HG03095 (cell line): ENCODE measurements around the gene CDH23.

Source experiments
- ATAC-seq: cut with Tn5 transposase; IDR thresholded peaks from one replicate; pipeline ENCODE4 v1.9.1; 2021; ENCODE audit warnings: moderate library complexity; ENCODE audit not compliant: unreplicated experiment

Gene CDH23

GRCh38 chr10:71671994-71672946, 275.6 kb downstream of the CDH23 start:
- no peak for ATAC-seq

DNA sequence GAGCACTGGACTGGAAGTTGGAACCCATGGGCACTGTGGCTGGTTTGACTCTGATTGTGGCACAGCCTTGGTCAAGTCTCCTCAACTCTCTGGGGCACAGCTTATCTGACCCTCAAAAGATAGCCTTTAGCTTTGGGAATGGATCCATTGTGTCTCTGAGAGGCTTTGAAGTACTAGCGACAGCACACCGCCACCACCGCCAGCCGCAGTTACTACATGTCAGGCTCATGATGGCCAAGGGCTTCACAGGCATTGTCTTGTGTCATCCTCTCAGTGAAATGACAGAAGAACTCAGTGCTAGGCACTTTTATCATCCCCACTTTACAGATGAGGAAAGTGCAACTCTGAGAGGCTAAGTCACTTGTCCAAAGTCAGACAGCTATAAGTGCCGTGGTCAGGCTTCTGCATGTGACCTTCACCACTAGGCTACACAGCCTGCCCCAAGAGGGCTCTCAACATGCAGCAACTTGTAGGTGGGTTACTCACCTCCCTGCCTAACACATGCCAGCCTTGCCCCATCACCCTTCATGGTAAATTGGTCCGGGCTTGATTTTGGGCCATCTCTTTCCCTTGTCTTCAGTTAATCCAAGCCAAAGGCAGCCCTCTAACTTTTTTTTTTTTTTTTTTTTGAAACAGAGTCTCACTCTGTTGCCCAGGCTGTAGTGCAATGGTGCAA, 278.7 kb downstream of the CDH23 start:
- ATAC-seq: no peak

- no peak for ATAC-seq
Observed at GRCh38 chr10:71677261-71677660, 280.5 kb downstream of the CDH23 start.

GRCh38 chr10:71678057-71678805, 281.5 kb downstream of the CDH23 start:
- no peak for ATAC-seq

- ATAC-seq: no peak
Observed at GRCh38 chr10:71679425-71679824, 282.7 kb downstream of the CDH23 start.

GRCh38 chr10:71681977-71682376, 285.3 kb downstream of the CDH23 start:
- ATAC-seq: no peak

DNA sequence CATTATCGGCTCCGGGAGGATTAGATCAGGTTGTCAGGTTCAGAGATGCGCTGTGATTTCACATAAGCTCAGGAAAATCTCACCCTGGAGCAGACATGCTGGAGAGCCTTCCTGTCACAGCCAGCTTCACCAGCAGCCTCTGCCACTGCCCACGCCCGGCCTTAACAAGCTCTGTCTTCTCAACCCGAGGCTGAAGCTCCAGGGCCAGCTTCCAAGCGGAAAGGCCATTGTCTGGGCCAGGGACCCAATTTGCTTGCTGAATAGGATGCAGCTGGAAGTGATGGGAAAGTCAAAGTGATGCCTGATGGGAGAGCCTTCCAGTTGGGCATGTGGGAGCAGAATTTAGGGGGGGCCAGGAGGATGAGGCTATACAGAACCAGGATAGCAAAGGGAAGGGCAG, 286.6 kb downstream of the CDH23 start:
- ATAC-seq: no peak

GRCh38 chr10:71684356-71685173, 287.8 kb downstream of the CDH23 start:
- ATAC-seq: no peak

DNA sequence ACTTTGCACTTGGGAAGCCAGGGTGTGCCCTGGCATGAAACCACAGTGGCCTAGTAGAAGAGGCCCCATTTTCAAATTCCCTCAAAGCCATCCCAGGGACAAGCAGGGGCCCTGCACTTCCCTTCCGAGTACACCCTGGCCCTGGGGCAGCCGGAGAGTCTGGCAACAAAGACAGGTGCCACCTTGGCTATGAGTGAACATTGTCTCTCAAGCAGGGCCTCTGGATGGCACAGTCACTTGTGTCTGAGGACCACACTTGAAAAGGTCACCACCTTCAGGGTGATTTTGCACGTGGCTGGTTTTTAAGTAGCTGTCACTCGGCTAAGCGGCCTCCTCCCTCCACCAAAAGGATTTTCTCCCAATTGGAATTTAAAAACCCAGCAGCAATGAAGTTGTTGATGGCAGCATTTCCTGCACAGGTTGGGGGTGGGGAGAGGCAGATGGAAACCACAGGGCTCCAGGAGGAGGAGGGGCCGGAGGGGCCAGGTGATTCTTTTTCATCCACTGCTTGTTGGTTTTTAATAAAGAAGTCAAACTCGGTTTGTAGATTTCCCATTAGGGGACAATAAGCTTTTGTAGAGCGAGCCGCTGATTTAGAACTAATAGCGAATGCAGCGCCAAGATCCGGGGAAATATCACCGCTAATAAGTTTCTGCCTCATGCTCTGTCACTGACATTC, 289.0 kb downstream of the CDH23 start:
- no peak for ATAC-seq

DNA sequence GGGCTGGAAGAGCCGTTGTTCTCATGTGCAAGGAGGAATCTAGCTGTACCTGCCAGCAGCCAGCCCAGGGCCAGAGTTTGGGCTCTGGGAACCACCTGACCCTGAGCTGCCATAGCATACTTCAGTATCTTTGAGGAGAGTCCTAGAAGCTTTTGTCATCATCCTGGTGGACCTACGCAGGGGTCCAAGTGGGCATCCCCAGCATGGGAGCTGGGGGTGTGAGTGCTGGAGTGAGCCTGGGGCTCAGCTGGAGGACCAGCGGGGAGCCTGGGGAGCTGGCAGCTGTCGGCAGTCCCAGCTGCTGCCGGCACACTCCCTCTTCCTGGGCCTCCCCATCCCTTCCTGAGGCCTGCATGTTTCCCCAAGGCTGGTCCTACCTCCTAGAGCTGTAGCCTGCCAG, 290.4 kb downstream of the CDH23 start:
- no peak for ATAC-seq

GRCh38 chr10:71687480-71687879, 290.8 kb downstream of the CDH23 start:
- ATAC-seq: no peak

- ATAC-seq: no peak
Observed at GRCh38 chr10:71688256-71688655, 291.5 kb downstream of the CDH23 start.

DNA sequence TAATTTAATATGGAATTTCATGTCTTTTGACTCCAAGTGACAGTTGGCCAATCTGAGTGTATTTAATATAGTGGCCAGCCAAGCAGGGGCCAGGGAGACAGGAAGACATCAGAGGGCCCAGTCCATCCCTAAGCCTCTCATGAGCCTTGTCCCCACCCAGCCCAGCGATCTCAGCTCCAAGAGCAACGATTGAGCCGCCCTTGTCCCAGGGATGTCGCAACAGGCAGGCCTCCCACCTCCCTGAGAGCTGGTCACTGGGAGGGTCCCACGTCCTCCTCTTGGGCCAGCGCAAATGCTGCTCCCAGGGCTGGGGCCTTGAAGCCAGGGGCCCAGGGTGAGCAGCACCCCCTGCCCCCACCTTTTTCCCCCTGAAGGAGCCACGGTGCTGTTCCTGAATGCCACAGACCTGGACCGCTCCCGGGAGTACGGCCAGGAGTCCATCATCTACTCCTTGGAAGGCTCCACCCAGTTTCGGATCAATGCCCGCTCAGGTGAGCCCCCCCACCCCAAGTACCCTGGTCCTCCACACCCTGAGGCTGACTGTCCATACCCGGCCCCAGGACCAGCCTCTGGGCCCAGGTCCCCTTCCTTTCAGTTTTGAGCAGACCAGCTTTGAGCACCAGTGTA, 293.5 kb downstream of the CDH23 start:
- ATAC-seq: no peak

DNA sequence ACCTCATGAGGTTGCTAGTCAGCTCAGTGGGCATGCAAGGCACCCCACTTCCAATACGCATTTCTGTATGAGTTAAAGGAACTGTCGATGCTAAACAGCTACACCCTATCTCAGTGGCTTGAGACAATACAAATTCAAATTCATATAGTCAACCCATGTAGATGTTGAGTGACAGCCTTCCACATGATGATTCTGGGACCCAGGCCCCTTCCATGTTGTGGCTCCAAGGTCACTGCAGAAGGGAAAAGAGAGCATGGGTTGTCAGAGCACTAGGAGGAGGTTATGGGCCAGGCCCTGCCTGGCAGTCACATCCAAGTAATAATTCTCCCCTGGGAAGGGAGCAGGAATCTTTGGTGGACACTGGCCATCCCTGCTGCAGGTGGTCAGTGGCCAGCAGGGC, 294.7 kb downstream of the CDH23 start:
- ATAC-seq: no peak

DNA sequence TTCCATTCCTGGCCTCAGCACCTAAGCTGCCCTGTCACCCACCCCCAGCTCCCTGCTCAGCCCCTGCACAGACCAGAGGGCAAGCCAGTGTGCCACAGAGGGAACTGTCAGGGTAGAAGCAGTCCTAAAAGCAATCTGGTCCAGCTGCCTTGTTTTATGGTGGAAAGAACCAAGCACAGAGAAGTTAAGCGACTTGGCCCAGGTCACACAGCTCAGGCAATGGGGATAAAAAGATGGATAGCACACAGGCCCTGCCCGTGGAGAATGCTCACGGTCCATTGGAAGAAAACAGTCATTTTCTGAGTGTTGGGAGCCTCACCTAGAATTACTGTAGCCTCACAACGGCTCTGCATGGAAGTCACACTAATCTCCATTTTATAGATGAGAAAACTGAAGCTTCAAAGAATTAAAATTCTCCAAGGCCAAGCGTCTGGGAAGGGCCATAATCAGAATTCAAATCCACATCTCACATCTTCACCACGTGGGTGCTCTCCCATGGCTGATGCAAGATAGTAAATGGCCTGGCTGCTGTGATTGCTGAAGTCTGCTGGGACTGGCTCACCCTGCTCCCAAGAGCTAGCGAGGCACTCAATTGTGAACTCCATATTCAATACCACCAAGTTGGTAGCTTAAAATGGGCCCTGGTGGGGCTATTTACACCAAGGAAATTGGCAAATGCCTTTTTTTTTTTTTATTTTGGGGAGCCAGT, 296.0 kb downstream of the CDH23 start:
- no peak for ATAC-seq

DNA sequence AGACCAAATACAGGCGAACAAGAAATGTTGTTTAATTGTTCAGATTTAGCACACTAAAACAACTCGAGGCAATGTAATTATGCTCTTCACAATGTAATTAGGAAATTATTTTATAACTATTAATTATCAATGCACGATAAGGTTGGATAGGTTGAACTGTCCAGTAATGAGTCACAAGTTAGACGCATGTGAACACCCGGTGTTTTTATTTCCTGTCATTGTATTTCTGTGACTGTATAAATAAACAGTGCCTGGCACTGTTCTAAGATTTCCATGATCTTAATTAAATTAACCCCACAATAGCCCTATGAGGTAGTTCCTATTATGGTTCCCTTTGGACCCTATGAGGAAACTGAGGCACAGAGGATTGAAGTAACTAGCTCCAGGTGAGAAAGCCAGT, 296.7 kb downstream of the CDH23 start:
- no peak for ATAC-seq

DNA sequence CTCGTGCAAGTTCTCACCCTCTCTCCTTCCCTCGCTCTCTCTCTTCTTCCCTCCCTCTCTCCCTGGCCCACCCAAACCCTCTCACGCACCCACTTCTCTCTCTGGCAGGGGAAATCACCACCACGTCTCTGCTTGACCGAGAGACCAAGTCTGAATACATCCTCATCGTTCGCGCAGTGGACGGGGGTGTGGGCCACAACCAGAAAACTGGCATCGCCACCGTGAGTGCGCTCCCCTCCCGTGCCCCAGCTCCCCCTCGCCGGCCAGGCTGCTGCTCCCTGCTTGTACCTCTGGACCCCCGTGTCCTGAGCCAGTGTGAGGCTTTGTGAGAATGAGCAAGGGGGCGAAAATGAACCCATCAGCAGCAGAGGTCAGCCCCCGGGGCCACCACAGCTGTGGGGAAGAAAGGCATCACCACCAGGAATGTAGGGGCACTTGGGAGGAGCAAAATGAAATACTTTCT, 297.4 kb downstream of the CDH23 start:
- no peak for ATAC-seq

DNA sequence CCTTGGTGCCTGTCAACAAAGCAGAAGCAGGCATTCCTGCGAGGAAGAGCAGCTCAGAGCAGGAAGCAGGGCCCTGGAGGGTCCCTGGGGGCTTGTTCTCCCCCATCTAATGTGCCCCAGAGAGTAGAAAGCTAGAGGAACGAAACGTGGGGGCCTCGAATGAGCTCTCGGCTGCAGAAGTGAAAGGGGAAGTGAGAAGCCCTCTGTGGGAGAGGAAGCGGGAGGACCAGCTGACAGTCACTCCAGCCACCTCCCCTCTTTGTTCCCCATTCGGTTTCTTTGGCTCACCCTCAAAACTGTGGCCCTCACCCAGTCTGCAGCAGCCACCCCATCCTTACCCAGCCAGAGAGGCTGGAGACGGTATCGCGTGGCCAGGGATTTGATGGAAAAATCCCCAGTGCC, 297.8 kb downstream of the CDH23 start:
- ATAC-seq: peak; percentile 79
